CD4-positive, alpha-beta T cell treated with Interleukin-2 at 100 ng/mL for 4 hours (primary cell): ENCODE data around the gene BCDIN3D.
A peak's percentile ranks its signal among the peaks of the same experiment; 100 is the strongest.
"Not testable (repeated sequence)": the region's sequence is repeated elsewhere in the genome, so short reads cannot be mapped to it uniquely, and the experiment has no call there.

ENCODE experiments used
- DNase-seq: peaks from one replicate; pipeline ENCODE4 v3.0.0-alpha.2; 2020; ENCODE audit warnings: low spot score

Gene BCDIN3D

DNA sequence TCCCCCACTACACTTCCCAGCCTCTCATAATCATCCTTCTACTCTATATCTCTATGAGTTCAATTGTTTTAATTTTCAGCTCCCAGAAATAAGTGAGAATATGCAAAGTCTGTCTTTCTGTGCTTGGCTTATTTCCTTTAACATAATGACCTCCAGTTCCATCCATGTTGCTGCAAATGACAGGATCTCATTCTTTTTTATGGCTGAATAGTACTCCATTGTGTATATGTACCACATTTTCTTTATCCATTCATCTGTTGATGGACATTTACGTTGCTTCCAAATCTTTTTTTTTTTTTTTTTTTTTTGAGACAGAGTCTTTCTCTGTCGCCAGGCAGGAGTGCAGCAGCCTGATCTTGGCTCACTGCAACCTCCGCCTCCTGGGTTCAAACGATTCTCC lies 13.0 kb upstream of the BCDIN3D start:
- not testable (repeated sequence) for DNase-seq

DNA sequence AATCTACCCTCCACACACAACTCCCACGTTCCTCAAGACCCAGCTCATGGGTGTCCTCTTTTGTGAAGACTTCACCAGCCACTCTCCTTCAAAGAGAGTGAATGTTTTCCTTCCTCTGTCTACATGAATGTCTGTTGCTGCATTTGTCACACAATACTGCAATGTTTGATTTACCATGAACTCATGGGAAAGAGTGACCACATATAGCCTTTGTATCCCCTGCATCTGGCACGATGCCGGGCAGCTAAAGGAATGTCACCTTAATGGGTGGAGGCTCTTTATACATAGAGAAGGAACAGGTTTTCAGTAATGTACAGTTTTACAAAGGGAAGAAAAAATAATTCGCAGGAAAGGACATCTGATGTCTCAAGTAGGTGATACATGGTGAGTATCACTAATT lies 12.1 kb upstream of the BCDIN3D start:
- DNase-seq: no peak

DNA sequence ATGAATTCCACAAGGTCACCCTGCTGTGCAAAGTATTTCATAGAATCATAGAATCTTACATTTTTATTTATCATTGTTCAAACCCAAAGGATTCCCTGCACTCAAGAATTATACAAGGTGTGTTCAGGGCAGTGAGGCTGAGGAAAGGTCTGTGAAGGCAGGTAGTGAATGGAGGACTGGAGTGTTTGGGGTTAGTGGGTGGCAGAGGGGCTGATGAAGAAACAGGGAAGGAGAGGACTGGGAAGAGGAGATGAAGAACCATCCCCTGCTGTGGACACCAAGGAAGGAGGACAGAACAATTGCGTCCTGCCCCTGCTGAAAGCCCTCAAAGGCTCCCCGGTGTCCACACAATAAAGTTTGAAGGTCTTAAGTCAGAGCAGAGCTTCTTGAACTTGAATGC lies 10.8 kb upstream of the BCDIN3D start:
- DNase-seq: no peak

DNA sequence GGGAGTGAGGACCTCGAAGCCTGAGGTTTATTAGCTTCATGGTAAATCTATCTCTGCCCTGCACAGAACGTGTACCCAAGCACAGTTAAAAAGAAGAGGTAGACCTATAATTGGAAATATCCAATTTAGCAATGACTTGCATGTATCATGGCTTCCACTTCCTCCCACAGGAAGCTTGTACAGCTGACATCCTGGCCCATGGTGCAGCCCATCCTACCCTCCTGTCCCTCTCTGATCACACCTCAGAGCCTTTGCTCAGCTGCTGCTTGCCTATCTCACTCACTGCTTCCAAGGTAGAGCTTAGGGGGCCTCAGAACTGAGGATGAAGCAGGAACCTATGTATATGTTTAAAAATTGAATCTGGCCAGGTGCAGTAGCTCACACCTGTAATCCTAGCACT lies 4.3 kb upstream of the BCDIN3D start:
- DNase-seq: no peak

DNA sequence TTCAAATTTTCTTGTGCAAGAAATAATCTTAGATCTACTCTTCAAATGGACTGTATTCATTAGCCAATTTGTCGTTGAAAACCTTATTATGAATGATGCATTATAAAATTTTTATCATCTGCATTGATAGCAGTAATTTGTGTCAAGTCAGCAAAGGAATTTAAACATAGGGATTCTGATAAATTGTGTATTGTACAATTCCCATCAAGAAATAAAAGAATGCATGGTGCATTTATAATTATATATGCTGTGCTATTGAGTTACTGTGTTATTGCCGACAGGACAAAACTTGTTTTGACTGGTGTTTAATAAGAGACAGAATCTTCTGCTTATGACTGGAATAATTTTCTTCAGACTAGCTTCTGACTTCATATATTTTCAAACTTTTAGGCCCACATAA lies 3.1 kb upstream of the BCDIN3D start:
- DNase-seq: no peak

DNA sequence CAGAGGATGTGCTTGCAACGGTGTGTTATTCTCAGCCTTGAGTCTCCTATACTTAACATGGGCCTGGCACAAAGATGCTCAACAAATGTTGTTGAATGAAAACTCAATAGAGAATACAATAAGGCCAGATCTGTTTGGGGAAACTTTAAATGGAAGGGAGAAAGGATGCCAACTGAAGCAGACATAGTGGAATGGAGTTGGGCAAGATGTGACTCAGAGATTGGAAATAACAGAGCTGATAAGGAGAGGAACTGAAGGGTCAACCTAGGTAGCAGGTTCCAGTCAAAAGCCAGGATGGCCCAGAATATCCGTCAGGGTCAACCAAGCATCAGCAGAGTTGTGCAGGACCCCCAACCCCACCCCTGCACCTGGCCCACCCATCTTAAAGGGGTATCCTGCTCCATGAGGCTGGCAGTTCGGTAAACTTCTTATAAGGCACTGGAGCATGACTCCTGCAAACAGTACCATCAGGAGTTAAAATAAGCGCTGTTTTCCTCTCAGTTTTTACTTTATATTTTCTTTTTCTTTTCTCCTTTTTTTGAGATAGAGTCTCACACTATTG lies 1.1 kb upstream of the BCDIN3D start:
- no peak for DNase-seq

DNA sequence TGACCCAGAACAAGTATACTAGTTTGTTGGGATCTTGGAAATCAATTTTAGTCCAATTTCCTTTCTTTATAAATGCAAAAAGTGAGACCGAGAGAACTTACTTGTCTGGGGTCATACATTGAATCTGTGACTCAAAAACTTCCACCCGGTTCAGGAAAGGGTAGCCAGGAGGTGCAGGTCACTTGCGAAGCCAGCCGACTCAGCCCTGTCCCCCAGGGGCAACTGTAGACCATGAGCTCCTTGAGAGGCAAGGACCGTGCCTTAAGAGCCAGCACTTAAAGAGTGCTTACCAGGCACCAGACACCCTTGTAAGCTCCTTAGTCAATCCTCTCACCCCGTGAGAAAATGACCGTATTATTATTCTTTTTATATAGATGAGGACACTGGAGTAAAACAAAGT lies 505 bp upstream of the BCDIN3D start:
- DNase-seq: no peak

DNA sequence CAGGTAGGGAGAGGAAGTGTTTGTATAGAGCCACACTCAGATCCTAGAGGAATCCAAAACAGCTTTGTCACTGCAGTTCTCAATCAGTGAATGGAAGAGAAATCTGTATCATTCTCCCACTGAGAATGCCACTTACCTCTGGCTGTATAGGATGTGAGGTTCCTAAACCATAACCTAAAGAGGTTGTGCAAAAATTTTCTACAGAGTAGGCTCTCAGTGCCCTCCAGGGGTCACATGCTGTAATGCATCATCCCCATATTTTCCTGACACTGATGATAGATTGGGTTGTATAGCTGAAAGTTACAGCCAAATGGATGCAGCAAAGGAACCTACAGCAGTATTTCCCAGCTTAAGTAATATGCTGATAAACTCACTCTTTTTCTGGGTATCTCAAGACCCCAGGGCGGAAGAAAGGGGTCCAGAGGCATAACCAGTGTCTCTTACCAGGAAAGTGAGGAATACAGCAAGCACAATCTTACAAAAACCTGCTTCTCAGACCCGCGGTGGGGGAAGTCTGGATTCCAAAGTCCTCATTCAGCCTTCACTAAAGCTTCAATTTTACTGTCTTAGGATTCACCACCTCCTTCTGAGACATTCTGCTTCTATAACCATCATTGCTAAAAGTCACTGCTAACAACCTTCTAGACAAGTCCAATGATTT lies 3.8 kb downstream of the BCDIN3D start:
- DNase-seq: peak; percentile 52

DNA sequence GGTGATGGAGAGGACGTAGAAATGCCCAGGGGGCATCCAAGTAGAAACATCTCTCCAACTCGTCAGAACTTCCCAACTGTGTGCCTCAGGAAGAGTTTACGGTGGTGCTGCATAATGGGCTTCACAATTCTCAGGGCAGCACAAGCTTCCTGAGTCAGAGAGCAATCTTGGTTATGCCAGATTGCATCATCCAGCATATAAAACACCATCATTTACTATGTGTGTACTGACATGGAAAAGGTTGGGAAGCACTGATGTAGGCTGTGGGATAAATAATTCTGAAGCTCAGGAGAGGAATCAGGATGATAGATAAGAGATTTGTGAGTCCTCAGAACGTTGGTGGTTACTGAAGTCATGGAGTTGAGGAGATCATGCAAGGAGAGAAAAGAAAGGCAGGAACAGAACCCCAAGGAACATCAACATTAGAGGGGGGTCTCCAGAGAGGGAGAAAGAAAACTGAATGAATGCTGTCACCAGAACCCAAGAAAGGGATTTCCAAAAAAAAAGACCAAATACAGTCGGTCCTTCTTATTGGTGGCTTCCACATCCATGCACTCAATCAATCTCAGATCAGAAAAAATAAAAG lies 10.0 kb downstream of the BCDIN3D start:
- DNase-seq: no peak

DNA sequence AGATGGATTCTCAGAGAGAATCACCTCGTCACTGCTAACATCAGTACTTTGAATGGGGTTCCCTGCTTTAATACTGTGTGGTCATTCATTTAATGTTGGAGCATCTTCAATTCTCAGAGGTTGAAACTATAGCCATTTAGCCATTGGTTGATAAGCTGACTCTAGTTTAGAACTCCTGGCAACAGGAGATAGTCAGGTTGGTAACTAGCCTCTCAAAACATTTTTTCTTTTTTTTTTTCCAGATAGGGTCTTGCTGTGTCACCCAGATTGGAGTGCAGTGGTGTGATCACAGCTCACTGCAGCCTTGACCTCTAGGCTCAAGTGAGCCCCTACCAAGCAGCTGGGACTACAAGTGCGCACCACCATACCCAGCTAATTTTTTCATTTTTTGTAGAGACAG lies 11.2 kb downstream of the BCDIN3D start:
- DNase-seq: no peak

DNA sequence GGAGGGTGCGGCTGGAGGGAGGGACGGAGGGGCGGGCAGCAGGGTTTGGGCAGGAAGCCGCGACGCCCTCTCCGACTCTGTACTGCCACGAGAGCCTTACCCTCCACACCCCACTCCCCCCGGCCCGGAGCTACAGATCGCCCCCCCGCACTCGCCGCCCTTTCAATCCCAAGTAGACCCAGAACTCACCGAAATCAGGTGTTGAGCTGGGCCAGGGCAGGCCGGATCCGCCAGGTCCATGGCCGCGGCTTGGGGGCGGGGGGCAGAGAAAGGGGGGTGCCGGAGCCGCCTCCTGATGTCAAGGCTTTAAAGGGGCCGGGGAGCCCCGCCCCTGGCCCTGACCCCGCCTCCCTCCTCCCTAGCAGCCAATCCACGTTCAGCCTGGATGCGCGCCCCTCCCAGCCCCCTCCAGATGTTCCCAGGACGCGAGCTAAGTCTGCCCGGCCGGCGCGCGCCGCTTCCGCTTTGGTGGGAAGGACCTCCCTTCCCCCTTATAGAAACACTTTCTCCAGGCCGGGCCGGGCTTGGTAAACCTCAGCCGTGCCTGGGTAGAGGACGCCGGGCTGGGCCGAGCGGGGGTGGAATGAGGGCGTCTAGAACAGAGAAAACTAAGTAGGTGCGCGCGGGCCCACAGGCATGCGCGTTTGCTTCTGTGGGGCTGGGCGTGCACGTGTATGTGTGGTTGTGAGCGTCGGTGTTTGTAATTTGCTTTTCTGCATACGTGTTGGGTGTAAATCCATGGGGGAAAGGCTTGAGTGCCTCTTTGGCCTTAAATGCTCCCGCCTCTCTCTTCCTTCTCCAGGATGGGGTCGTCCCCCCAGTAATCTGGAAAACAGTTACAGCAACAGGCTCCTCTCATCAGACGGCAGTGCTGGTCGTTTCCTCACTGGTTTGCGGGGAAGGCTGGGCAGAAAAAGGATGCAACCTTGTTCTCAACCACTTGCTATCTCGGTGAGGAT lies 14.5 kb downstream of the BCDIN3D start, which contains the start of gene NCKAP5L:
Gene NCKAP5L (minus strand): TSS at position 281 of the 959 bp plus-strand sequence. CDS start 24,369 bp downstream, outside the sequence.
- DNase-seq: peak; percentile 93

DNA sequence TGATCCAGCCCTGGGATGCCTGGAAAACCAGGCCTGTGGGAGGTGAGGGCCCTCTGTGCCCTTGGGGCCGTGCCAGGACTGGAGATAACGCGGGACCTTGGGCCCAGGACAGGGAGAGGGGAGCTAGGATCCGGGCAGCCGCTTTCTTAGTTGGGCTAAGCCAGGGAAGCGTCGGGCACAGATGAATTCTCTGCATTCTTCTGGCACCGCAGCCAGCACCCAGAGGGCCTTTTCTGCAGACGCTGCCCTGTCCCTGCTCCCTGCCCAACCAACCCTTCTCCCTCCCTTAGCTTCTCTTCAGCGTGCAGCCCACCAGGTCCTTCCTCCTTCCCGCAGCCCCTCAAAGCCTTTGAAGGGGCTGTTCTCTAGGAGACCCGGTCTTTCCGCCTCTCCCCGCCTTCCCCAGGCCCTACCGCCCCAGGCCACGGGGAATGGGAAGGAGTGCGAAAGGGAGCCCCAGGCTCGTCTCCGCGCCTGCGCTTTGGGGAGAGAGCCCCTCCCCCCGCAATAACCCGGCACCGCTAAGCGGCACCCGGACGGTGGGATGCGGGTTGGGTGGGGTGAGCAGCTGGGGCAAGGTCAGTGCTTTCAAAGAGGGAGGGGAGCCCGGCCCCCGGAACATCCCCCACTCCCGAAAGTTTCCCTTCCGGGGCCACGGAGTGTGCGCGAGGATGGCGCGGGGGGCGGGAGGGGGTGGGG lies 15.4 kb downstream of the BCDIN3D start:
- peak; percentile 24 for DNase-seq

DNA sequence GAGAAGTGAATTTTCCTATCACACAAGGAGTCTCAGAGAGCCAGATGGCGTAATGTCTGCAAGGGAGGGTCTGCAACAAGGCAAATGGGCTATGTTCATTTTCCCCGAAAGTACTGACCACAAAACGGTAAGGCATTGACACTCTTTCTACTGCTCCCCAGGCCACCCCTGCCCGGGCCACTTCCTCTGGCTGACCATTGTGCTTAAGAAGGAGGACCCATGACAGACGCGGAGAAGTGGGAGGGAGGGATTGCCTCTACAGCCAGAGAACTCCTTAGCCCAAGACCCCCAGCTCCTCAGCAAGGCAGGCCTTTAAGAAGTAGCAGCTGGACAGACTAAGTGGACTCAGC lies 15.9 kb downstream of the BCDIN3D start:
- no peak for DNase-seq

DNA sequence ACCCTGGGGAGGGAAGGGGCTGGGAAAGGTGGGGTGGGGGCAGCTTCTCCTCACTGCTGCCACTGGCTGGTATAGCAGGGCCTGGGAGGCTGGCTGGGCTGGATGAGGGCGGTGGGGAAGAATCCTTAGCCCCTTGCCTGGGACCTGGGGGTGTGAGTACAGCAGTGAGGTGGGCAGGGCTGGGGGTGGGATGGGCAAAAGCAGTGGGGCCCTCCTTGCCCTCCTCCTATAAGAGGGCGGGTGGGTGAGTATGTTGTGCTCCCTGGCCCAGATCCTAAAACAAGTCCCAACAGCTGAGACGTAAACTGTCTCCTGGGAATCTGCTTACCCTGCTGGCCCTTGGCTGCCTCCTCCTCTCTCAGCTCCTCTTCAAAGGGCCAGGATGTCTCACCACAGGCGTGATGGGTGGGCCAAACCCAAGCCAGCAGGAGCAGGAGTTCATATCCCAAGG lies 16.9 kb downstream of the BCDIN3D start:
- DNase-seq: no peak

DNA sequence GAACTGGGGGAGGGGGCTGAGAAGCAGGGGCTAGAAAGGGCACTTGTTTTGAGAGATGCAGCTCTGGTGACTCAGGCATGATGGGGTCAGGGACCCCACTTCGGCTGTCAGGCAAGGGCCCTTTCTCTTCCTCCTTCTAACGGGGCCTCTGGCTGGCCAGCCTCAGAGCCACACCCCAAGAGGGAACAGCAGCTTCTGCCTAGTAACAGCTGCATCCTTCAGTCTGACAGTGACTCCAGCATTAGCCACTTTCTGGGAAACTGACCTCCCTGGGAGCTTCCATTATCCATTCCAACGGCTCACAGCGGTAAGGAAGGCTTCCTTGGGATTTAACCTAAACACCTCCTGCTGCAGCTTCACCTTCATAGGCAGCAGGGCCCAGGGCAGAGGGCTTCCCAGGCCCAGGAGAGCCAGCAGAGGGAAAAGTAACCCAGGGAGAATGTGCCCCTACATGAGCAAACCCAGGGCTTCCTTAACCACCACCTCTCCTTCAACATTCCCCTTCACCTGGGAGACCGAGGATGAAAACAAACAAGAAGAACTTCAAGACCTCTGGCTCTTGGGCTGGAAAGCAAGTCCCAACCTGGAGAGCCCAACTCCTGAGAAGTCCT lies 17.4 kb downstream of the BCDIN3D start:
- DNase-seq: no peak

DNA sequence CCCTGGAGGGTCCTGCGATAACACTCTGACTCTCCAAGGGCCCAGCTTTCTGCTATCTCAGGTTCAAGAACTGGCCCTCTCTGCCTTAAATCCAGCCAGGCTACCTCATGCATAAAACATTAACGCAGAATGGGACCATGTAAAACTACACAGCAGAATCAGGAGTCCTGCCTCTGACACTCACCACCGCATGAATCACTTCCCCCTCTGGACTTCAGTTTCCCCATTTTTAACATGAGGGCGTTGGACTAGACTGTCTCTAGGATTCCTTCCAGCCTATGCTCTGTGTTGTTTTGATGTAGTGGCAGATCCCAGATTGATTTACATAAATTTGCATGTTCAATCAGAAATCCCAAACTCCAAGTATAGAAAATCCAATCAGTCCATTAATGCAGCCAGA lies 18.0 kb downstream of the BCDIN3D start:
- DNase-seq: peak; percentile 11

DNA sequence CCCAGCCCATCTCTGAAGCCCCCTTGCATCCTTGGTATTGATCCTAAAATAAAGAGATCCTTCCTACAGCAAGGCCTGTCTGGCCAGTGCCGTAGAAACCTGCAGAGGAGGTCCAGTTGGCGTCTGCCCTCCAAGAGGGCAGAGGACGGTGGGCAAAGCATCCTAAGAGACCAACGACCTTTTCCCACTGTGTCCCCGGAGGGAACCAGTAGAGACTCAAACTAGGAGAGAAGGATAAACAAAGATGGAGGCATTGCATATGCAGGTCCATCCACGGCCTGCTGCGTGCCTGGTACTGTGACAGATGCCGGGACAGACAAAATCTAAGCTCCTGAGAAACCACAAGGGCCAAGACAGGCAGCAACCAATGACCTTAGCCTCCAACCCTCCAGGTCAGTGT lies 18.5 kb downstream of the BCDIN3D start:
- no peak for DNase-seq

DNA sequence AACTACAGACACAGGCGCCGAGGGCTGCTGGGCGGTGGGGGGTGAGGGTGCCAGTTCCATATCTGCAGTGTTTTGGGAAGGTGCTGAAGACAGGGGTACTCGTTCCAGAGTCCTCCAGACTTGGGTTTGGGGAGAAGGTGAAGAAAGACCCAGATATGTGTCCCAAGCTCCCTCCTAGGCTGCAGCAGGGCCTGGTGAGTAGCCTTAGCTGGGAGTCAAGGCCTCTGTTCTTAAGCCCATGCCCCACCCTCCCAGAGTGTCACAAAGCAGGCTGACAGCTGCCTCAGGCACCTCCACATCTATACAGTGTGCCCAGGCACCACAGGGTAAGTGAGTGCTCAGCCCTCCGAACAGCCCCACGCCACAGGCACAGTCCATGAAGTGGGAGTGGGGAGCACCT lies 19.0 kb downstream of the BCDIN3D start:
- no peak for DNase-seq

DNA sequence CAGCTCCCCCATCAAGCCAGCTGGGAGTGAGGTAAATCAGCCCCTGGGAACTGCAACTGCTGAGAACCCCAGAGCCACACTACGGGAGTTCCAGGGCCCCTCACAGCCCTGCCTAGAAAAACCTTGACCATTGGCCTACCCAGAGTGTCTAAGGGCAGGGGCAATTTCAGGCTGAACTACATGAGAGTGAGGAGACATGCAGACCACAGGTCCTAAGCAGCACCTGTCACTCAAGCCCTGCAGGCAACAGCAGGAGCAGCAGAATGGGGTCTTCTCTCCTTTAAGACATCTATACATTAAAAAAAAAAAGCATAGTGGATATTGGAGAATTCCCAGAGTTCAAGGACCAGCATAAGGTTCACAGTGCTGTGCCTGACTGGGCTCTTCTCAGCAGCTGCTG lies 19.6 kb downstream of the BCDIN3D start:
- no peak for DNase-seq

DNA sequence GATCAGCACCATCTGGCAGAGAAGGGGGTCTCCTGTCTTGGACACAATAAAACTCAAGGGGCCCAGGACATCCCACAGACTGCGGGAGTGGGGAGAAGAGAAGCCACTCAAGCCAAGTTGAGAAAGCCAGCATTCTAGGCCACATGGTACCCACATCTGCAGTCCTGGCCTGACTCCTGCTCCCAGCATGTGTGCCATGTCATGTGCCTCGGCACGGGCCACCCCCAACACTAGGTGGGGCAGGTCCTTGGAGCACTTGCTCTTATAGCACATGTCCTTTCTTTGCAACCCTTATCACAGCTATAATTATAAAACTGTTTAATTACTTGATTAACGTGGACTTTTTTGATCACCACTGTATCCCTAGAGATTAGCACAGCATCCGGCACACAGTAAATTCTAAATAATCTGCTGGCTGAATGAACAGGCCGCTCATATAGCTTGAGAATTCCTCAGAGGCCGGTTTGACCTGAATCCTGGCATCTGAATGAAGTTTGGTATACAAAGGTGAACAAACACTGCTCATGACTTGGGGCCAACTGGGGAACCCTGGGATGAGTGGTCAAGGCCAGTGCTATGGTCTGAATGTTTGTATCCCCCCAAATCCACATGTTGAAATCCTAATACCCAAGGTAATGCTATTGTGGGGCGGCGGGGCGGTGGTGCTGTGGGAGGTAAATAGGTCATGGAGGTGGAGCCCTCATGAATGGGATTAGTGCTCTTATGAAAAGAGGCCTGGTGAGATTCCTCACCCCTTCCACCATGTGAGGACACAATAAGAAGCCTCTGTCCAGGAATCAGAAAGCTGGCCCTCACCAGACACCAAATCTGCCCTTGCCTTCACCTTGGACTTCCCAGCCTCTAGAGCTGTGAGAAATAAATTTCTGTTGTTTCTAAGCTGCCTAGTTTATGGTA lies 21.3 kb downstream of the BCDIN3D start:
- no peak for DNase-seq
